Trophoblast cell (in vitro differentiated cells and primary cell): Measurements from ENCODE around the gene GPC3.
"Not testable (repeated sequence)": the region's sequence is repeated elsewhere in the genome, so short reads cannot be mapped to it uniquely, and the experiment has no call there.

Experiments used
- DNase-seq, 2 donors: peaks; one replicate each; pipeline ENCODE4 v3.0.0-alpha.2; 2016
- H2AFZ ChIP-seq: 2 replicates; pipeline ENCODE4 v1.6.1; 2013; ENCODE audit warnings: low read length, moderate library complexity, mild to moderate bottlenecking; ENCODE audit not compliant: insufficient read depth, poor library complexity
- H2AK5ac ChIP-seq: 2 replicates; pipeline ENCODE4 v1.6.1; 2013; ENCODE audit warnings: mild to moderate bottlenecking, low read length
- H2BK120ac ChIP-seq: 2 replicates; pipeline ENCODE4 v1.6.1; 2013; ENCODE audit warnings: low read length, mild to moderate bottlenecking, moderate library complexity; ENCODE audit not compliant: insufficient read depth, poor library complexity
- H2BK12ac ChIP-seq: 2 replicates; pipeline ENCODE4 v1.6.1; 2013; ENCODE audit warnings: mild to moderate bottlenecking, low read length, moderate library complexity
- H2BK5ac ChIP-seq: 2 replicates; pipeline ENCODE4 v1.6.1; 2013; ENCODE audit warnings: low read length, low read depth, moderate library complexity, mild to moderate bottlenecking; ENCODE audit not compliant: poor library complexity
- H3K14ac ChIP-seq: 2 replicates; pipeline ENCODE4 v1.6.1; 2013; ENCODE audit warnings: mild to moderate bottlenecking, low read length
- H3K18ac ChIP-seq: 2 replicates; pipeline ENCODE4 v1.6.1; 2013; ENCODE audit warnings: mild to moderate bottlenecking, low read length
- H3K23ac ChIP-seq: 2 replicates; pipeline ENCODE4 v1.6.1; 2013; ENCODE audit warnings: low read length
- H3K27ac ChIP-seq: 2 replicates; pipeline ENCODE4 v1.5.1; 2013; ENCODE audit warnings: low read depth, mild to moderate bottlenecking, inconsistent platforms, low read length, moderate library complexity
- H3K27me3 ChIP-seq: 2 replicates; pipeline ENCODE4 v1.6.1; 2013; ENCODE audit warnings: inconsistent platforms, mild to moderate bottlenecking, low read length, moderate library complexity; ENCODE audit not compliant: insufficient read depth
- H3K36me3 ChIP-seq, 2 experiments: 1 replicate in 1 of 2; 2 replicates in 1 of 2; pipeline ENCODE4 v1.6.1; 2013; ENCODE audit warnings: low read length in 2 of 2, mild to moderate bottlenecking in 2 of 2, moderate library complexity in 1 of 2; ENCODE audit not compliant: insufficient read depth in 2 of 2, control insufficient read depth in 1 of 2
- H3K4ac ChIP-seq: 2 replicates; pipeline ENCODE4 v1.6.1; 2013; ENCODE audit warnings: low read depth, mild to moderate bottlenecking, low read length, moderate library complexity
- H3K4me1 ChIP-seq, 2 experiments: 1 replicate in 1 of 2; 2 replicates in 1 of 2; pipeline ENCODE4 v1.6.1; 2013; ENCODE audit warnings: low read length in 2 of 2, mild to moderate bottlenecking in 2 of 2, moderate library complexity in 1 of 2; ENCODE audit not compliant: insufficient read depth in 2 of 2, control insufficient read depth in 1 of 2
- H3K4me2 ChIP-seq: 2 replicates; pipeline ENCODE4 v1.6.1; 2013; ENCODE audit warnings: inconsistent platforms, mild to moderate bottlenecking, low read length, moderate library complexity
- H3K4me3 ChIP-seq: 2 replicates; pipeline ENCODE4 v1.5.1; 2013; ENCODE audit warnings: mild to moderate bottlenecking, low read depth, low read length, inconsistent platforms
- H3K79me1 ChIP-seq: one replicate; pipeline ENCODE4 v1.6.1; 2013; ENCODE audit warnings: low read length
- H3K79me2 ChIP-seq: 2 replicates; pipeline ENCODE4 v1.6.1; 2013; ENCODE audit warnings: low read length, mild to moderate bottlenecking; ENCODE audit not compliant: control insufficient read depth, insufficient read depth, poor library complexity
- H3K9ac ChIP-seq: 2 replicates; pipeline ENCODE4 v1.6.1; 2013; ENCODE audit warnings: mild to moderate bottlenecking, low read length
- H3K9me3 ChIP-seq: 2 replicates; pipeline ENCODE4 v1.6.1; 2013; ENCODE audit warnings: low read depth, mild to moderate bottlenecking, control low read depth, inconsistent platforms, low read length; ENCODE audit not compliant: insufficient read depth
- H4K12ac ChIP-seq: 2 replicates; pipeline ENCODE4 v1.6.1; 2013; ENCODE audit warnings: low read depth, mild to moderate bottlenecking, low read length, moderate library complexity
- H4K8ac ChIP-seq: 2 replicates; pipeline ENCODE4 v1.6.1; 2013; ENCODE audit warnings: low read depth, mild to moderate bottlenecking, low read length, moderate library complexity
- H4K91ac ChIP-seq: one replicate; pipeline ENCODE4 v1.6.1; 2013; ENCODE audit warnings: low read depth, mild to moderate bottlenecking, low read length, moderate library complexity
- WGBS: extraction: QIAGEN DNeasy Blood & Tissue Kit; methylation state at CpG from one replicate; pipeline ENCODE4 v1.1.7; 2013; ENCODE audit warnings: missing lambda C conversion rate; ENCODE audit not compliant: insufficient read length, insufficient coverage; ENCODE audit errors: extremely low coverage; 5-methylcytosine and 5-hydroxymethylcytosine counted together

The GPC3 gene

GRCh38 chrX:133774807-133775206, 210.6 kb downstream of the GPC3 start:
- H3K4me2 ChIP-seq, result no peak overlapping the region
- no peaks in the 10 kb centered on the region for H3K9me3 ChIP-seq
- no peaks in the 10 kb centered on the region for H3K4me1 ChIP-seq
- H3K36me3 ChIP-seq, result no peaks in the 10 kb centered on the region
- H3K9ac ChIP-seq, result no peak overlapping the region
- no peak for DNase-seq
- H4K12ac ChIP-seq, result no peak overlapping the region
- no peak overlapping the region for H2AK5ac ChIP-seq
- H3K23ac ChIP-seq, result no peak overlapping the region
- H3K14ac ChIP-seq, result no peak overlapping the region
- no peak overlapping the region for H3K4me3 ChIP-seq
- H2BK12ac ChIP-seq, result no peak overlapping the region
- no peak overlapping the region for H2AFZ ChIP-seq
- H3K79me2 ChIP-seq, result no peaks in the 10 kb centered on the region
- no peak overlapping the region for H4K8ac ChIP-seq
- no peak overlapping the region for H2BK5ac ChIP-seq
- peak overlapping the region; percentile 43 for H2BK120ac ChIP-seq
- no peaks in the 10 kb centered on the region for H3K79me1 ChIP-seq
- no peak overlapping the region for H4K91ac ChIP-seq
- H3K27ac ChIP-seq, result no peak overlapping the region
- no peak overlapping the region for H3K4ac ChIP-seq
- WGBS, result no CpG with 5 or more reads among the region's 1 CpG
- H3K18ac ChIP-seq, result no peak overlapping the region
- H3K27me3 ChIP-seq, result no peaks in the 10 kb centered on the region

- no peak overlapping the region for H4K91ac ChIP-seq
- no peak overlapping the region for H3K14ac ChIP-seq
- no peak overlapping the region for H3K23ac ChIP-seq
- no peak overlapping the region for H3K18ac ChIP-seq
- H3K4me1 ChIP-seq, result no peaks in the 10 kb centered on the region
- no peak overlapping the region for H2BK120ac ChIP-seq
- H3K79me2 ChIP-seq, result no peaks in the 10 kb centered on the region
- H4K12ac ChIP-seq, result no peak overlapping the region
- no peak overlapping the region for H3K4ac ChIP-seq
- H3K79me1 ChIP-seq, result no peaks in the 10 kb centered on the region
- no peak overlapping the region for H2BK12ac ChIP-seq
- H3K36me3 ChIP-seq, result no peaks in the 10 kb centered on the region
- no CpG with 5 or more reads among the region's 6 CpGs for WGBS
- no peaks in the 10 kb centered on the region for H3K9me3 ChIP-seq
- H2BK5ac ChIP-seq, result no peak overlapping the region
- DNase-seq, result no peak
- no peak overlapping the region for H3K27ac ChIP-seq
- no peak overlapping the region for H4K8ac ChIP-seq
- no peak overlapping the region for H3K9ac ChIP-seq
- H3K4me3 ChIP-seq, result no peak overlapping the region
- no peak overlapping the region for H3K4me2 ChIP-seq
- no peaks in the 10 kb centered on the region for H3K27me3 ChIP-seq
- H2AFZ ChIP-seq, result no peak overlapping the region
- no peak overlapping the region for H2AK5ac ChIP-seq
These were observed 214.2 kb downstream of the GPC3 start for GRCh38 chrX:133771086-133771646.

- no CpG with 5 or more reads among the region's 7 CpGs for WGBS
- H2AFZ ChIP-seq, H3K14ac ChIP-seq, H3K9ac ChIP-seq, H3K79me2 ChIP-seq, H2BK12ac ChIP-seq, H3K4me2 ChIP-seq, H3K4ac ChIP-seq, H3K27me3 ChIP-seq, H4K91ac ChIP-seq, H3K4me1 ChIP-seq, H3K23ac ChIP-seq, H3K4me3 ChIP-seq, H3K79me1 ChIP-seq, H2BK120ac ChIP-seq, H3K9me3 ChIP-seq, H3K18ac ChIP-seq, H4K8ac ChIP-seq, H2AK5ac ChIP-seq, H2BK5ac ChIP-seq, H3K36me3 ChIP-seq, H4K12ac ChIP-seq, DNase-seq, H3K27ac ChIP-seq: not testable (repeated sequence)
These were observed 222.3 kb downstream of the GPC3 start for GRCh38 chrX:133762976-133763548.

GRCh38 chrX:133754657-133755056, 230.7 kb downstream of the GPC3 start:
- Histone ChIP-seq H4K8ac (no peak overlapping the region), H3K79me2 (no peaks in the 10 kb centered on the region), H2BK120ac (no peak overlapping the region), H3K27me3 (no peaks in the 10 kb centered on the region), H3K18ac (no peak overlapping the region), H2AFZ (no peak overlapping the region), H3K4me1 (no peaks in the 10 kb centered on the region), H3K4me3 (no peak overlapping the region), H3K27ac (no peak overlapping the region), H3K9ac (no peak overlapping the region), H3K23ac (no peak overlapping the region), H3K4me2 (no peak overlapping the region), H3K4ac (no peak overlapping the region), H3K36me3 (no peaks in the 10 kb centered on the region), H3K14ac (no peak overlapping the region), H4K91ac (no peak overlapping the region), H2BK12ac (no peak overlapping the region), H3K9me3 (no peaks in the 10 kb centered on the region), H2AK5ac (no peak overlapping the region), H2BK5ac (no peak overlapping the region), H4K12ac (no peak overlapping the region), H3K79me1 (no peaks in the 10 kb centered on the region)
- no CpG with 5 or more reads among the region's 2 CpGs for WGBS
- DNase-seq, result no peak
